Fibroblast of skin of right quadriceps (primary cell): ENCODE measurements around the gene AFTPH.

Source experiments
- DNase-seq: peaks from one replicate; pipeline ENCODE4 v3.0.0-alpha.2; 2013

The AFTPH gene

DNA sequence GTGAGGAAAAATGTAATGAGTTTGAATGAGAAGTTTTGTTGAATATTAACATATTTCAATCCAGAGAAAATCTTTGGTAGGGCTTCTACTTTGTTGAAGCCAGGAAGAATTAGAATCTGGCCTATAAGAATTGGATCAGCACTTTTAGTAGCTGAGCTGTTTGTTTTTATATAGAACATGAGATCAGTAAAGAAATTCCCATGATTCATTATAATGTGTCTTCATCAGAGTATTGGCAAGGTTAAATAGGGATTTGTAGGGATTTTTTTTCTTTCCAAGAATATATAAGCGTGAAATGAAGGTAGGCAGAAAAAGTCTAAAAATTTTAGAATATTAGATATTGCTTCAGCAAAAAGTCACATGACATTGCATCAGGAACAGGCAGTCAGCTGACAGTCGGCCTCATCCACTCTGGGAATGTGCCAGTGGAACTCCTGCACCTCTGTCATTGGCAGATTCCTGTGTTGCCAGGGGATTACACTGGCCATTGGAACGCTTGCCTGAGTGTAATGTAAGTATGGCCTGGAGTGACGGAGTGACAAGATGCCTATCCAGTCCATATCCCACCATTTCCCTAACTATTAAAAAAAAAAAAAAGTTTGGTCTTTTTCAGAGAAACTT lies 69.0 kb downstream of the AFTPH start:
- no peak for DNase-seq

DNA sequence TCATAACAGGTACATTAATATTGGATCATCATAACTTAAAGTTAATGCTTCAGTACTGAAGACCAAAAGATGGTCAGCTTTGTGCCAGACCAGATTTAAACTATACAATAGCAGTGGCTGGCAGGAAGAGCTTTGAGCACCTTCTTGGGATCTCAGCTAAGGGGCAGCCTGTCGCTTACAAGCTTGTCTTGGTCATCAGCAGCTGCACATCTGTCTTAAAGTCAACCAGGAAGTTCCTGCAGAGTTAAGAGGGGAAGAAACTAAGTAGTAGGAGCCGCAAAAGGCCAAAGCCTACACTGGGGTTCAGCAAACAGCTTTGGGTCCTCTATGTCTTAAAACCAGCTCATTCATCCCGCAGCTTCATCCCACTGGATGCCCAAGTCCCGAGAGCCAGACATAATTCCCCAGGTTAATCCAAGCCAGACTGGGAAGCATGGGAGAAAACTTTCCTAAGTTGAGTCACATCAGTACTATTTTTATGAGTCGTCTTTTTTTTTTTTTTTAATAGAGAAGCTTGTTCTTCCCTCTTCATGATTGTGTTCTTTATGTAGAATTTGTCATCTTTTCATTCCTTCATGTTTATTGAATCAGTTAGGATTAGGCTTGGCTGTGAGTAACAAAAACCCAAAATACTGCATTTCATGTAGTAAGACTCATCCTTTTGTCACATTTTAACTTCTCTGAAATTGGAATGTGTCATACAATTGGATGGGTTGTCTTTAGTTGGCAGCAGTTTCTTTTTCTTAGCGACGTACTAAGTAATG lies 70.3 kb downstream of the AFTPH start:
- peak; percentile 87 for DNase-seq

DNA sequence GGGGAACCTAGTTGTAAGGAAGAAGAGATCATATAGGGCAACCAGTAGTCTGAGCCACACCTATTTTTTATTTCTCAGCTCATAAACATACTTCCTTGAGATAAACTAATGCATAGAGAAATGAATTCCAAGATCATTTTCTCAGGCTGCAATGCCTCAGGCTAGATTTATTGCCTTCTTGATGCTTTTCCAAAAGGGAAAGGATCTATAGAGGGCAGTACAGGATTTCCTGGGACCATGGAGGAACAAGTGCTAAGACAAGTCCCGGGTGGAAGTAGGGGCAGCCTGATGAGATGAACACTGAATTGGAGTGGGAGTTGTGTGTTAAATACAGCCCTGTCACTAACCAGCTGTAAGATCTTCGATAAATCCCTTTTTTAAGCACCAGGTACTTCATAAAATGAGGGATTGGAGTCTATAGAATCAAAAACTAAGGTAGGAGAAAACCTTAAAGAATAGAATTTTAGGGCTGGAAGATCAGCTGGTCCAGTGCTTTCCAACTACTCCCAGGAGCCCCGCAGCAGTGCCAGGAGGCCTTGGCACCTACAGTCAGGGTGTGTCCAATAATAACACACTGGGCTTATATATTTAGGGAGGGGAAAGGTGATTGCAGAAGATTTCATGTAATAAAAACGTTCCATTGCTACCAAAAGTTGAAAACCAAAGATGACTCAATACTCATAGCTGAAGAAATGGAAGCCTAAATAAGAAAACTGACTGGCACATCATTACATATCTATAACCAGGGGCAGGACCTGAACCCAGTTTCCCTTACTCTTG lies 71.5 kb downstream of the AFTPH start:
- DNase-seq: peak; percentile 50

DNA sequence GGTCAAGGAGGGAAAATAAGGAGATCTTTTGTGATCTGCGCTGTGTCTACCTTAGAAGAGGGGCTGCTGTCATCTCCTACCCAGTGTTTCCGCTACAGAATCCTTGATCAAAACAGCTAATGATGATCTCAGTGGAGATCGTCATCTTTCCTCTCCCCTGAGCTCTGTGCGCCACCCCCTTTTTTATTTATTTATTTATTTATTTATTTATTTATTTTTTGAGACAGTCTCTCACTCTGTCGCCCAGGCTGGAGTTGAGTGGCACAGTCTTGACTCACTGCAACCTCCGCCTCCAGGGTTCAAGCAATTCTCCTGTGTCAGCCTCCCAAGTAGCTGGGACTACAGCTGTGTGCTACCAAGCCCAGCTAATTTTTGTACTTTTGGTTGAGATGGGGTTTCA lies 74.1 kb downstream of the AFTPH start:
- no peak for DNase-seq

DNA sequence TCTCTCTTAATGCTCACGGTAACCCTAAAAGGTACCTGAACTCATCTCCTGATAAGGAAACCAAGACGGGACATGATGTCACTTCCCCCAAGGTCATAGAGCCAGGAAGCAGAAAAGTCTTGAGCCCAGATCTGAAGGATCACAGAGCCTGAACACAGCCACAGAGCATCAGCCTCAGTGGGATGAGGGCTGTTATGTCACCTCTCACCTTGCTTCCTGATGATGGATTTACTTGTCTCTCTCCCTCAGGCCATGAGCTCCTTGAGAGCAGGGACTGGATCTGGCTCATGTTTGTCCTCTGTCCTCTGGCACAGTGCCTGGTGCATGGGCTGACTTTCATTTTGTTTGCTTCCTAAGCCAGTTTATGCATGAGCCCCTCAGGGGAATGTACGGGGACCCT lies 75.3 kb downstream of the AFTPH start:
- no peak for DNase-seq

DNA sequence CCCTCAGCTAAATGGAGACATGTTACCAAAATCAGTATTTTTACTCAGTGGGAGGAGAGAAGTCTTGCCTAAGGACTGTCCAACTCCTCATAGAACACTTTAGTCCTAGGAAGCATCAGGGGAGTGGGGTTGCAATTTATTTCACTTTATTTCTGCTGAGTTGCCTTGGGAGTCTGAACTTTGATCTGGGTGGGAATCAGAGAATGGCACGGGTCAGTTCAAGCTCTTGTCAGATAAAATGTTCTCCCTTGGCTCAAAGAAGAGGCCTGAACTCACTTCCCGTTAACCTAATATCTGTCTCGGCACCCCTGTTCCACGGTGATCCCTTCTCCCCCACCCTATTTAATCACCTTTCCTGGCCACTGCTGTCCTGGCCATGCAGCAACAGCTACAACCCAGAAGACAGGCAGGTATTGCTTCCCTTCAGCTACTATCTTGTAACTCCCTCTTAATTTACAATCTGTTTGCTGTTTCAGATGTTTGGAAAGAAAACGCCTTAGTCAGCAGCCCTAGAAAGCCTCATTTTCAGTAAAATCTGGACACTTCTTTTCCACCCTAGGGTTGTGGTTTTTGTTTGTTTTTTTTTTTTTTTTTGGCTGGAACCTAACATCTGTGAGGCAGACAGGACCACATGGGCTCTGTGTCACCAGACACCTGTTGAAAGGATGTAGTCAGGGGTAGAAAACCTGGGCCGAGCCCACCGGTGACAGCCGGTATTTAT lies 77.1 kb downstream of the AFTPH start:
- no peak for DNase-seq

DNA sequence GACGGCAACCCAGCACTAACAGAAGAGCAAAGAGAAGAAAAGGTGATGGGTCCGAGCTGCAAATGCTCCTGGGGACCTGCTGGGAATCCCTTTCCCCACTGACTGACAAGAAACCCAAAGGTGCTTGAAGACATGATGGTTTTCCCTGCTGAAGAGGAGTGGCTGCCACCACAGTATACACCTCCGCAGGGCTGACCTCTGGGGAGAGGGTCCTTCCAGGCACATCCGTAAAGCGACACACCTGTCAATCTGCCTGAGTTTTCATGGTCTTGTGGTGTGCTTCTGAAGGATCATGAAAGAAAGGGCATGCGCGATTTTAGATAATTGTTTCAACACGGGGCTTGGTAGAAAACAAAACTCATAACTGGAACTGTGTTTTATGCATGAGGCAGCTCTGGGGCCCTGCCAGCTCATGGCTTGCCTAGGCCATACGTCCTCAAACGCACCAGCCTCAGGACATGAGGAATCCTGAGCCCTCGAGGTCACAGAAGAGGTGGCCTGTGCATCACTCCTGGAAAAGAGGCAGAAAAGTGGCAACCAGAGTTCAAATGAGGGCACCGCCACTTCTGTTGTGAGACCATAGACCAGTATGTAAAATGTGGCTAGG lies 77.8 kb downstream of the AFTPH start:
- no peak for DNase-seq

DNA sequence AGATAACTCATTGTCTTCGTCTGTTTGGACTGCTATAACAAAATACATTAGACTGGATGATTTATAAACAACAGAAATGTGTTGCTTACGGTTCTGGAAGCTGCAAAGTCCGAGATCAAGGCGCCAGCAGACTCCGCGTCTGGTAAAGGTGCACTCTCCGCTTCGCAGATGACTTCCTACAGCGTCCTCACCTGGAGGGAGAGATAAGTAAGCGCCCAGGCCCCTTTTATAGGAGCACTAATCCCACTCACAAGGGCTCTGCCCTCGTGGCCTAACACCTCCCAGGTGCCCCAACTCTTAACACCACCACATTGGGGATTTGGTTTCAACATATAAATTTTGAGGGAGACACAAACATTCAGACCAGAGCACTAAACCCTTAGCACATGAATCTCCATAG lies 78.3 kb downstream of the AFTPH start:
- no peak for DNase-seq

DNA sequence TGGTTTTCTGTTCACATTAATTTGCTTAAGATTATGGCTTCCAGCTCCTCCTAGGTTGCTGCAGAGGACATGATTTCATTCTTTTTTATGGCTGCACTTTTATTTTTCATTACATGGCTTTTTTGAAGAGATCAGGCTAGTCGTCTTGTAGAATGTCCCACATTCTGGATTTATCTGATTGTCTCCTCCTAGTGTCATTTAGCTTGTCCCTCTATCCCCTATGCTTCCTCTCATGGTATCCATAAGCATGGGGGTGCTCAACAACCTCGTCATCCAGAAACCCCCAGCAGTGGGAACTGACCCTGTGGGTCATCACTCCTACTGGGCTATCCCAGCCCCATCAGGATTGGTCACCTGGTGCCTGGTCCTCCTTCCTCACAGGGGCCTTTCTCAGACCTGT lies 80.0 kb downstream of the AFTPH start:
- DNase-seq: no peak

DNA sequence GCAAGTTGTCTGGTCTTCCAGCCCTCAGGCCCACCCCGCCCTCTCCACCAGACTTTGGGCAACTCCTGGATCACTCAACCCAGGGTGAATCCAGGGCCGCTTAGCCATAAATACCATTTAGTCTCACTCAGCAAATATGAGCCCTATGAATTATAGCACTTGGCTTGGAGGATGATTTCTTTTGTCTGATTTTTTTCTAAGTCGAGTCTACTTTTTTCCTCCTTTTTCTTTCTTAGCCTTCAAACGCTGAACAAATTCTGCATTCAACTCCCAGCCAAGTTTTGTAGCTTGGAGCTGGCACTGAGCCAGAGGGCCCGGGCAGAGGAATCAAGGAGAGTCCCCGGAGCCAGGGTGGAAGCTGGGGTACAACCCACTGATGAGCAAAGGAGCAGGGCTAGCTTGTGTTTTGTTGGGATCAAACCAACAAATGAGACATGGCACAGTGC lies 80.9 kb downstream of the AFTPH start:
- peak; percentile 87 for DNase-seq

DNA sequence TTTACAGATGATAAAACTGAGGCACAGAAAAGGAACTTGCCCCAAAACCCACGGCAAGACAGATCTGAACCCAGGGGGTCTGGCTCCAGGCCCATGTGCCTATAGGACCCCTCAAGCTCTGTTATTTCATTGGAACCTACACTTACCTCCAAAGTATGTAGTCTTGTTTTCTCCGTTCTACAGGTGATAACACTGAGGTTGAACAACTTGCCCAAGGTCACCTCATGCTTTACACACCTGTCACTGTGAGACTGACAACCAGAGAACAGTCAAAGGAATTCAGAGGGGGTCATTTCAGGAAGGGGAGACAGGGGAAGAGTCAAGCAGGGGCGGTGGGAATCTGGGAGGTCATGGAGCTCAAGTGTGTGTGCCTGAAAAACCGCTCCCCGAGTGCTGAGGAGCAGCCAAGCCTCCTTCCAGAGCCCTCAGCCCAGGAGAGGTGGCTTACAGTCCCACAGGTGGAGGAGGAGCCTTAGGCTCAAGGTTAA lies 81.9 kb downstream of the AFTPH start:
- no peak for DNase-seq

DNA sequence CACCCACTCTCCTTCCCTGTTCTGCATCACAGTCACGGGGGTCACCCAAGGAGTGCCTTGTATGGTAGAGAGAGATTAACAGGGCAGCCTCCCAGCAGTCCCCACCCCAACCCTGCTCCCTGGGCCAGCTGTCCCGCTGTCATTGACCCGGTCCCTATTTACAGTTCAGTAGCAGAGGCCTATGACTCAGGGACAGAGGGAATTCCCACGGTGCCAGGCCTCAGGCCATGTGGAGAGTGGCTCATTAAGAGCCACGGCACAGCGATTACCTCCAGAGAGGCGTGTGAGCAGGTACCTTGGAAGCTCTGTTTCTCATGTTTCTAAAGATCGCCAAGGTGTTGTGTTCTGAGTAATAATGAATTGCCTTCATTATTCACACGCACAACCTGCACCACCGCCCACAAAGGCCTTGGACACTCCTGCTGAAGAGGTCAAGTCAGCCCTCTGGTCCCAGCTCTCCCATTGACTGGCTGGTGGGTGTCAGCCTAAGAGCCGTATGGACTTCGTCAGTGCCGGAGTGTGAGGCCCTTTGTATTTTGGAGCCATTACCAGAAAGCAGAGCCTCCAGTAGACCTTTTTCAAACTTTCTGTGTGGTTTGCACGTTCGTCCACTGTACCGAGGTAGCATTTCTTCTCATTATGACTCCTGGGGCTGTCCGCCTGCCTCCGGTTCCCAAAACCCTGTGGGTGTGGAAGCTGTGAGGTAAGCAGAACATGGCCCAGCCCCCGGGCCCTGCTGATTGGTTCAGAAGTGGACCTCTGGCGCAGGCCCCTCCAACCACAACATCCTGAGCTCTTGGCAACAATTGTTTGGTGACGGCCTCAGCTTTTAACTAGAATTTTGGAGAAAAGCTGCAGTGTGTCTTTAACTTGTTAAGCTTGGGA lies 82.6 kb downstream of the AFTPH start:
- DNase-seq: peak; percentile 65

DNA sequence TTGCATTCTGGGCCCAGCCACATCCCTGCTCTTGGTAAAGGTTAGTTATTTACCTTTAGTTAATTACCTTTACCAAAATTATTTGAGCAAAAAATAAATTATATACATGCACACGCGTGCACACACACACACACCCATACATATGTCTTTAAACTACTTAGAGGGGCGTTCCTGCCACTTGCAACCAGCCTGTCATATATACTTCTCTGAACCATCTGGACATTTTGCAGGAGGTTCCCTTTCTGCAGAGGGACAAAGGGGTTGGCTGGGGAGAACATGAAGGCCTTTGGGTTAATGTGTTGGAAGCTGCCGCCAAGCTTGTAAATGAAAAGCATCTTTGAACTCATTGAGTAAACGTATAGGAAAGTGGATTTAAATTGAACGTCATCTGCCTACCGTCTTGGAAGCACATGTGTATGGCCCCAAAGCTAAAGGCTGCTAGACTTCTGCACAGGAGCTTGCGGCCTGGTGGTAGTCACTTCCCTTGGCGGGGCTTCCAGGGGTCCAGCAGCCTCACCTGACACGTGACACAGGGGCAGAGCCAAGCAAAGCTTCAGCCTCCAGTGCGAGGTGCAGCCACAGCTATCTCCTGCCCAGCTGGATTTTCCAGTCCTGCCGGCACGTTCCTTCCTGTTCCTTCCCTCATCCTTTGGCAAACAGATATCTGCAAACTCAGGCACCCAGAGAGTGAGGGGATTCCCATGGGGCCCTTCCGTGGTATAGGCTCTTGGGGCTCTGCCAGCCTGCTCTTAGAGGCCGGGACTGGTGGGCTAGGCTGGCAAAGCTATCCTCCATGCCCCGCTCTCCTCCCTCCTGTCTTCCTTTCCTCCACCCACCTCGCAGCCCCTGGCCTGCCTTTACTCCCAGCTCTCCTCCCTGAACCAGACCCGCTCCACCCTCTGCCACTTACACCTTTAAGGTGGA lies 83.5 kb downstream of the AFTPH start:
- no peak for DNase-seq

DNA sequence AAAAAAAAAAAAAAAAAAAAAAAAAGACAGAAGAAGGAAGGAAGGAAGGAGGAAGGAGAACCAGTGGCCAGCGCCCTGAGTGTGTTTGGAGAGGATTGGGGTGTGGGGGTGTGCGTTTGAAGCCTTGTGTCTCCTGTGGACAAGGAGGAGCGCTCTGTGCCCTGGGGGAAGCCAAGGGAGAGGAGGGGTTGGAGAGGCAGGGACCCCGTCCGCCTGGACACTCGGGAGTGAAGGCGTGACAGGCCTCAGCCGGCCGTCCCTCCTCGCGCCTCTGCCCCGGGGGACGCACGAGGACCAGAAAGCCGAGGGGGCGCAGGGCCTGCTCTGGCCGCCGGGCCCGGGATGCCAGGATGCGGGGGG lies 84.7 kb downstream of the AFTPH start:
- DNase-seq: no peak

DNA sequence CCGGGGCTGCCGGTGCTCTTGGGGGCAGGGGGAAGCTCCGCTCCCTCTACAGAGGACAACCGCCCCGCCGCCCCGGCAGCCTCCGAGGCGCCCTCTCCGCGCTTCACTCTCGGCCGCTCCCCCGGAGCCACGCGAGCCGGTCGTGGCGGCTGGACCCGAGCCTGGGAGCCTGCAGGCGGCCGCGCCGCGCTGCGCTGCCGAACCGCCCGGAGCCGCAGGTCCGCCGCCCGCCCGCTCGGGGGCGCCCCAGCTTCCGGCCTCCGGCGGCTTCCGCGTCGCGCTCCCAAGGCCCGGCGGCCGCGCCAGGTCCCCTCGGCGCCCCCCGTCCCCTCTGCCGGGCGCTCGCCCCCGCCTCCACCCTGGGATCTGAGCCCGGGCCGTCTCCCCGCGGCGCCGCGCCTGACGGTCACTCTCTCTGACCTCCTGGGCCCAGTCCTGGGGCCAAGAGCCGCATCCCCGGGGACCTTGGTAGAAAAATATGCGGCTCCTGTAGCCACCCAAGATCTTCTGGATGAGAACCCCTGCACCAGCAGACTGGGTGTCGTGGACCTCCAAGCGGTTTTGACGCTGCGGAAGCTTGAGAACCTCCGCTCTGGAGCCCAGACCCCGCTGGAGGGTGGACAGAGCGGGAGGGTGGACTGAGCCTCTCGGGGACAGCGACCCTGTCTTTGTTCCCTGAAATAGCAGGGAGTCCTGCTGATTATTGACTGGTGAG lies 85.3 kb downstream of the AFTPH start:
- DNase-seq: peak; percentile 32

DNA sequence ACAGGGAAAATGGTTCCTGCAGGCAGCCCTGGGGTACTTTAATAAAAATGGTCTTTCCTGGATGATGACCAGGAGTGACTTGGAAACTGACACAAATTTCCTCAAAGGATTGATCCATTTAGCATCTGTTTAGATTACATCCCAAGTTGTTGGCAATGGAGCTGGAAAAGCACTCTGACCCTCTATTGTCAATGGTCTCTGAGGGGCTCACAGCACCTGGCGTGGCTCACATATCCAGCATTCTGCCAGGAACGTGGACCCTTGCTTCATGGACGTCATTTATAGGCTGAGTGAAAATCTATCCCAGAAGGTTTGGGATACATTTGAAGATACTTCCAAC lies 85.8 kb downstream of the AFTPH start:
- no peak for DNase-seq

DNA sequence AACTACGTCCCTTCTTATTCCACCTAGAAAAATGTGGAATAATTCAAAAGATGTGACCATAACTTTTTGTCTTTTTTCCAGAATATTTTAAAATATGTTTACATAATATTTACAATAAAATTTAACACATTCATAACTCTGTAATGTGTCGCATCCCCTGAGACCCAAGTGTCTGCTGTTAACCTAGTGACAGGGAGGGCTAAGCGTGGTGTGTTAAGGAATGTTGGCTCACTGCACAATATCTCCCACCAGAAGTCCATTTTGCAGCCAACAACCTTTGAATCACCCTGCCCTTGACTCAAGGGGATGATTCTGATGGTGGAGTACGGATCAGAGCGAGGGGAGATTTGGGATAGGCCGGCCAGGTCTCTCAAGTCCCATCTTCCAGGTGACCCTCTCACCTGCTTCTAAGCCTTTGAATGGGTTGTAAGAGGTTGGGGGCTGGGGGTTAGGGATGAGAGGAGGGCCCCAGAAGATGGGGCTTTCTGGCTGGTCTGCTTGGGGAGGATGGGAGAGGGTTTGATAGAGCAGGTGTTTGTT lies 86.3 kb downstream of the AFTPH start:
- peak; percentile 34 for DNase-seq

DNA sequence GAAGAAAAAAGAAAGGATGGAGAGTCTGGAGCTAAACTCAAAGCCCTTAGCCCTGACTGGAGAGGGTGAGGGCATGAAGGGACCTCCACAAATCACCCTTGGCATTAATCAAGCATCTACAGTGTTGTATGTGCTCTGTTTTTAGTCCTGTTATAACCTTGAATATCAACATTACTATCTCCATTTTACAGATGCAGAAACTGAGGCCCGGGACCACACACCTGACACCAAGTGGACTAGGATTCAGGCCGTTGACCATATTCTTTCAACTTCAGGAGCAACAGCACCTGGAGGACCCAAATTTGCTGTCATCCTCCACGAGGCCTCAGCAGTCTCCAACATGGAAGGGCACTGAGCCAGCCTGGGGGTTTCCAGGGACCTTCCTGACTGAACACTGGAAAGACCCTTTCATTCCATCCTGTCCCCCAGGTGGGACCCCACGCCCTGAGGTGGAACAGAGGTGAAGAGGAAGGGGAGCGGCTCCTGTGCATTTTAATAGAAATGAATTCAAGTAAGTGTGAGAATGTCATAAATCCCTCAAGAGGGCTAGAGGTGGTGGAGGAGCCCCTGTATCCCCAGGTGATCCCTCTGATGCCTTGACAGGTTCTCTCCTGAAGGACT lies 88.6 kb downstream of the AFTPH start:
- DNase-seq: no peak

DNA sequence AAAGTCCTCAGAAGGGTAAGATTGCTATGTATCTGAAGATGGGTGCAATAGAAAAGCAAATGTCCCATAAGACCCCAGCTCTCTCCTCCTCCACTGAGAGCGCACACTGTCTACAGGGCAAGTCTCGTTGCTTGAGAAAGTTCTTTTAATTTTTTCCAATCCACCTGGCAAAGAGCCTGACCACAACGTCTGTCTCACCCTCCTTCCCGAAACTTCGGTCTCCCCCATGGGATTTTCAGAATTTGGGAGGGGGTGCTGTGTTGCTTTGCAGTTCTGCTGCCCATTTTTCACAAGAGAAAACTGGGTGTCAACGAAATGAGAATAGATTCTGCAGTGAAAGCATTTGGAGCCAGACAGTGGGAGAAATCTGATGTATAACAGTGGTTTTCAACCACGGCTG lies 89.1 kb downstream of the AFTPH start:
- peak; percentile 93 for DNase-seq
